ENCODE data around the gene DPEP1.
"Not testable (repeated sequence)": the region's sequence is repeated elsewhere in the genome, so short reads cannot be mapped to it uniquely, and the experiment has no call there.

- TF ChIP-seq, protein P1, sequence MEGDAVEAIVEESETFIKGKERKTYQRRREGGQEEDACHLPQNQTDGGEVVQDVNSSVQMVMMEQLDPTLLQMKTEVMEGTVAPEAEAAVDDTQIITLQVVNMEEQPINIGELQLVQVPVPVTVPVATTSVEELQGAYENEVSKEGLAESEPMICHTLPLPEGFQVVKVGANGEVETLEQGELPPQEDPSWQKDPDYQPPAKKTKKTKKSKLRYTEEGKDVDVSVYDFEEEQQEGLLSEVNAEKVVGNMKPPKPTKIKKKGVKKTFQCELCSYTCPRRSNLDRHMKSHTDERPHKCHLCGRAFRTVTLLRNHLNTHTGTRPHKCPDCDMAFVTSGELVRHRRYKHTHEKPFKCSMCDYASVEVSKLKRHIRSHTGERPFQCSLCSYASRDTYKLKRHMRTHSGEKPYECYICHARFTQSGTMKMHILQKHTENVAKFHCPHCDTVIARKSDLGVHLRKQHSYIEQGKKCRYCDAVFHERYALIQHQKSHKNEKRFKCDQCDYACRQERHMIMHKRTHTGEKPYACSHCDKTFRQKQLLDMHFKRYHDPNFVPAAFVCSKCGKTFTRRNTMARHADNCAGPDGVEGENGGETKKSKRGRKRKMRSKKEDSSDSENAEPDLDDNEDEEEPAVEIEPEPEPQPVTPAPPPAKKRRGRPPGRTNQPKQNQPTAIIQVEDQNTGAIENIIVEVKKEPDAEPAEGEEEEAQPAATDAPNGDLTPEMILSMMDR (IDR thresholded peaks at IDR 0.05), result peak in 2 of 5 experiments; percentile 12 to 26
- not testable (repeated sequence) for TF ChIP-seq POLR2A (IDR thresholded peaks at IDR 0.05)
Observed at GRCh38 chr16:89667000-89667399, 53.6 kb downstream of the DPEP1 start.

Measured in transverse colon (tissue), 3 donors.